GM18867 (cell line): ENCODE results near the gene ADGRL3.
"Not testable (repeated sequence)": the region's sequence is repeated elsewhere in the genome, so short reads cannot be mapped to it uniquely, and the experiment has no call there.

Experiments
- ATAC-seq: cut with Tn5 transposase; IDR thresholded peaks from one replicate; pipeline ENCODE4 v1.9.1; 2021; ENCODE audit warnings: mild to moderate bottlenecking, moderate library complexity; ENCODE audit not compliant: unreplicated experiment

ADGRL3 gene

DNA sequence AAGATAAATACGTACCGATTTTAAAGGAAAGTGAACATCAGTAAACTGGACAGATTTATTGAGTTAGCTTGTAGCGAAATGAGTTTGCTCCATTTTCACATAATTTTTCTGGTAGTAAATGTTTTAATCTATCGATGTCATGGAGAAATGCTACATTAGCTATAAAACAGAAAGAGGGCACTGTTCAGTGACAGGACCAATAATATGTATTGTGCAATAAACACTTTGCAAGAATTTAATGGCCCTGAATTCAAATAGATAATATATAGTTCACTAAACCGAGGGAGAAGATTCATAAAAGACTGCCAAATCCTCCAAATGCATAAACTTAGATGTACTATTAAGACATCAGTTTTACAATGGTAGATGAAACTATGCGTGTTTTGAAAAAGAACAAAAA, 516.3 kb downstream of the ADGRL3 start:
- no peak for ATAC-seq

DNA sequence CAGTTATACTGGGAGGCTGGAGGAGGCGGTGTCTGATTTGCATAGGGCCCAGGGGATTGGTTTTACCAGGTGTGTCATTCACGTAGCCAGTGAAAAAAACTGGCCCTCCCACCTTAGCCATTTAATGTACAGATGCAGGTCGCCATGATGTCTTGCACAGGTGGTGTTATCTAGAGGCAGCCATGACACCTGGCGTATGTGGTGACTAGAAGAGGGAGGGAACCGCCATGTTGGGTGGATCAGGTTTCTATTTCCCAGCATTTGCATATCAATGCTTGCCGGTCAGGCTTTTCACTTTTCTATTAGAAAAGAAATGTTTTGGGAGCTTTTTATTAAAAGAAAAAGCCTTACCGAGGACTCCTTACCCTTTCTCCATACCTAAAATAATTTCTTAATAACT, 523.4 kb downstream of the ADGRL3 start:
- no peak for ATAC-seq

DNA sequence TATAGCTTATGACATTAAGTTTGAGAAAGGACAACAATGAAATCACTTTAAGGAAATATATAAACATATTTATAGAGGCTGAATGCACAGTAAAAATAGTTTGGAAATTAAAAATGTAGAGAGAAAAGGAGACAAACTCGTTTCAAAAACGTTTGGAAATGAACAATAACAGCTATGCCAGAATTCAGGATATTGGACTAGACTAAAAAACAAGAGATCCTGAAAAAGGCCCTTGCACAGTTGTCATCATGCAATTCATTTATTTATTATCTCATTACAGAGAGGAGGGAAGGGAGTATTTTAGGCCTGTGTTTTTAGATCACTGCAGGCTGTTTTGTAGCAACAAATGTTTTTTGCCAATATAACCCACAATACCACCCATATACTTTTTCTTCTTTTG, 527.2 kb downstream of the ADGRL3 start:
- ATAC-seq, result no peak

DNA sequence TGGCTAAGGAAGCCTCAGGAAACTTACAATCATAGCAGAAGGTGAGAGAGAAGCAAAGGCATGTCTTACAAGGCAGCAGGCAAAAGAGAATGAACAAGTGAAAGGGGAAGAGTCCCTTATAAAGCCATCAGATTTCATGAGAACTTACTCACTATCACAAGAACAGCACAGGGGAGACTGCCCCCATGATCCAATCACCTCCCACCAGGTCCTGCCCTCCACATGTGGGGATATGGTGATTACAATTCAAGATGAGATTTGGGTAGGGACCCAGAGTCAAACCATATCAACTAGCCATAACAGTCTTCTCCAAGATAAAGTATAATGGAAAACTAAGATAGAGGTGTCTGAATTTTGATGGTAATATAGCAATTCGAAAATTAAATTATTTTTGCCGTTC, 534.3 kb downstream of the ADGRL3 start:
- no peak for ATAC-seq

DNA sequence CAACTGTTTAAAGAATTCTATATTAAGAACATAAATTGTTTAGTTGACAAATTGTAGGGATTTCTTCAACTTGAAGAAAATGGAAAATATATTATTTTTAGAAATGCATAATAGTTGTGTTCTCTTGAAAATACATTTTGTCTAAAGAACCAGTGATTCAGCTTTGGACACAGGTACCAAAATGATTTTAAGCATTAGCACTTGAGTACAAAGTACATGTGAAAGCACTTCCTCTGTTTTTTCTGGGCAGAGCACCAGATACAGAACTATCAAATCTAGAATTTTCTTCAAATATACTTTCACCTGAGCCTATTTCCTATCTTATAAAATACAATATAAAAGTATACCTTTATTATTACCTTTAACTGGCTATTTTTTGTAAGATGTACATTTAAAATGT, 539.8 kb downstream of the ADGRL3 start:
- ATAC-seq, result no peak

DNA sequence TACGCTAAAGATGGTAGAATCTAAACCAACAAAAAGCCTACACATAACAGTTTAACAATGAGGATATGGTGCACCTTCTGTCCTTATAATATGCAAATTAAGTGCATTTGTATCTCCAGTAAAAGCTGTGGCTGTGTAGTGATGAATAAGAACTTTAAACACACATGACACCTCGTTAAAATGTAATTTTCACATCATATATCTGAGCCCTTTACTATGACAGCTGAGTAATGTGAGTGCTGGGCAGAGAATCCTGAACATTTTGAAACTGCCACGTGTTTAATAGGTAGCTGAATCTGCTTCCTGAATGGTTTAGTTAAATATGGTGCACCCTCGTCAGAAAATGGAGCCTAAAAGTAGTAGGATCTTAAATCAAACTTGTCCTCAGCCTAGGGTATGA, 540.8 kb downstream of the ADGRL3 start:
- no peak for ATAC-seq

DNA sequence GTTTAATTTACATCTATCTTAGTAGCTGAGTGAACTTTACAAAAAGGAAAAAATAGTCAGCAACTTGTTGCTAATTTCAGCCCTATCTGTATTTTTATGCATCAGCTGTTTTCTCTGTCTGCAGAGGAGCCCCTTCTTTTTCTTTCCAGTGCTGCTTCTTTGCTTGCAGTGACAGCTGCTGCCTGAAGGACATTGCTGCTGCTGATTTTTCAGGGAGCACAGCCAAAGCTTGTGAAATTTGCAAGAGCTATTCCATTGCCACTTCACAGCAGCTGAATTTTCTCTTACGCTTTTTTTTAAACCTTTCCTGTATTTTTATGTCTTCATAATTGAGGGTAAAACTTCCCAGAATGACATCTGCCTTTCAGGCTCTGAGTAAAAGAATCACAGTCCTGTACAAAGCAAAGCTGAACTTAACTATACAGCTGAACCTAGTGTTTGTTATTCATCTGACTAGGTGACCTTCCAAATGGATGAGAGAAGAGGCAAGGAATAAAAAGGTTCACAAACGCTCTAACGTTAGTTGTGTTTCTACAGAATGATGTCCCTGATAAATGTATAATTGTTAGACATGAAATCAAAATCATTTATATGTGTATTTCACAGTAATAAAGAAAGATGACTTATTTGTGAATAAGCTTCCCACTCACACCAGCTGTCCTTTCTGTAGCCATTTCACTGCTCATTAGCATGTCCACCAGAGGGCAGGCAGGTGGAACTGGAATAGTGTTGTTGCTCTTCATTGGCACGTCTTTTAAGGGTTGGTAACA, 541.4 kb downstream of the ADGRL3 start:
- ATAC-seq, result no peak

DNA sequence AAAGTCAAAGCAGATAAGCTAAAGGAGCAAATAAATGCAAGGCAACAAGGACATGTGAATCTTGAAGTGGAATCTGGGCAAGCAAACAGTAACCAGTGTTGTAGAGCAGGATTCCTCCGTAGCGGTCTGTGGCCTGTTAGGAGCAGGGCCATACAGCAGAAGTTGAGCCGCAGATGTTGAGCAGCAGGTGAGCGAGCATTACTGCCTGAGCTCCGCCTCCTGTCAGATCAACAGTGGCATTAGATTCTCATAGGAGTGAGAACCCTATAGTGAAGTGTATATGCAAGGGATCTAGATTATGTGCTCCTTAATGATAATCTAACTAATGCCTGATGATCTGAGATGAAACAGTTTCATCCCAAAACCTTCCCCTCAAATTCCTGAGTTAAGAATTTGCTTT, 550.7 kb downstream of the ADGRL3 start:
- no peak for ATAC-seq

DNA sequence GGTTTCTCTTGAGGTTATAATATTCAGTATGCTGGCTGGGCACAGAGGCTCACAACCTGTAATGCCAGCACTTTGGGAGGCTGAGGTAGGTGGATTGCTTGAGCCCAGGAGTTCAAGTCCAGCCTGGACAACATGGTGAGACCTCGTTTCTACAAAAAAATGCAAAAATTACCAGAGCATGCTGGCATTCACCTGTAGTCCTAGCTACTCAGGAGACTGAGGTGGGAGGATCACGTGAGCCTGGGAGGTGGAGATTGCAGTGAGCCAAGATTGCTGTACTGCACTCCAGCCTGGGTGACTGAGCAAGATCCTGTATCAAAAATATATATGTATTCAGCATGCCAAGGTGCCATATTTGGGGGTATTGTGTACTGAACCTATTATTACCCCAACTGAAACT, 552.5 kb downstream of the ADGRL3 start:
- ATAC-seq, result no peak

DNA sequence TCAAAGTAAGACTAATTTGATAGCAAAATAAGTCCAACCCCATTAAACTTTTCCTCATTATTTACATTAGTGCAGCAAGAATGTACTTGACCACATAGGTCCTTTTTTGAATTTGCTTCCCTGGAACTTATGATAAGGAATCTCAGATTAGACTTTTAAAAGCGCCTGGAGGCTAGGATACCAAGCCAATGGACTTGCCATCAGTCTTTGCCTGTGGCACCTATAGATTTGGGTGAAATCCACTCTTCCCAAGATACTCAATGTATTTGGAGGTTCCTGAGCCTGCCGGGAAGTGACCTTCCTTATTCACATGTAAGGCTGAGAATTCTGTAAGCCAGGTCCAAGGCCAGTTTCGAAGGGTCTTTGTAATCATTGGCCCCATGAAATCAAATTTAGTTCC, 553.6 kb downstream of the ADGRL3 start:
- no peak for ATAC-seq

DNA sequence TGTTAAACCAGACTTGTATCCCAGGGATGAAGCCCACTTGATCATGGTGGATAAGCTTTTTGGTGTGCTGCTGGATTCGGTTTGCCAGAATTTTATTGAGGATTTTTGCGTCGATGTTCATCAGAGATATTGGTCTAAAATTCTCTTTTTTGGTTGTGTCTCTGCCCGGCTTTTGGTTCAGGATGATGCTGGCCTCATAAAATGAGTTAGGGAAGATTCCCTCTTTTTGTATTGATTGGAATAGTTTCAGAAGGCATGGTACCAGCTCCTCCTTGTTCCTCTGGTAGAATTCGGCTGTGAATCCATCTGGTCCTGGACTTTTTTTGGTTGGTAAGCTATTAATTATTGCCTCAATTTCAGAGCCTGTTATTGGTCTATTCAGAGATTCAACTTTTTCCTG, 556.8 kb downstream of the ADGRL3 start:
- not testable (repeated sequence) for ATAC-seq

DNA sequence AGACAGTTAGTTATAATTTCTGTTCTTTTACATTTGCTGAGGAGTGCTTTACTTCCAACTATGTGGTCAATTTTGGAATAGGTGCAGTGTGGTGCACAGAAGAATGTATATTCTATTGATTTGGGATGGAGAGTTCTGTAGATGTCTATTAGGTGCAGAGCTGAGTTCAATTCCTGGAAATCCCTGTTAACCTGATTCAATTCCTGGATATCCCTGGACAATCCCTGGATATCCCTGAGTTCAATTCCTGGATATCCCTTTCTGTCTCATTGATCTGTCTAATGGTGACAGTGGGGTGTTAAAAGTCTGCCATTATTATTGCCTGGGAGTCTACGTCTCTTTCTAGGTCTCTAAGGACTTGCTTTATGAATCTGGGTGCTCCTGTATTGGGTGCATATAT, 557.9 kb downstream of the ADGRL3 start:
- not testable (repeated sequence) for ATAC-seq

DNA sequence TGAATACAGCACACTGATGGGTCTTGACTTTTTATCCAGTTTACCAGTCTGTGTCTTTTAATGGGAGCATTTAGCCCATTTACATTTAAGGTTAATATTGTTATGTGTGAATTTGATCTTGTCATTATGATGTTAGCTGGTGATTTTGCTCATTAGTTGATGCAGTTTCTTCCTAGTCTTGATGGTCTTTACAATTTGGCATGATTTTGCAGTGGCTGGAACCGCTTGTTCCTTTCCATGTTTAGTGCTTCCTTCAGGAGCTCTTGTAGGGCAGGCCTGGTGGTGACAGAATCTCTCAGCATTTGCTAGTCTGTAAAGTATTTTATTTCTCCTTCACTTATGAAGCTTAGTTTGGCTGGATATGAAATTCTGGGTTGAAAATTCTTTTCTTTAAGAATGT, 558.5 kb downstream of the ADGRL3 start:
- not testable (repeated sequence) for ATAC-seq

DNA sequence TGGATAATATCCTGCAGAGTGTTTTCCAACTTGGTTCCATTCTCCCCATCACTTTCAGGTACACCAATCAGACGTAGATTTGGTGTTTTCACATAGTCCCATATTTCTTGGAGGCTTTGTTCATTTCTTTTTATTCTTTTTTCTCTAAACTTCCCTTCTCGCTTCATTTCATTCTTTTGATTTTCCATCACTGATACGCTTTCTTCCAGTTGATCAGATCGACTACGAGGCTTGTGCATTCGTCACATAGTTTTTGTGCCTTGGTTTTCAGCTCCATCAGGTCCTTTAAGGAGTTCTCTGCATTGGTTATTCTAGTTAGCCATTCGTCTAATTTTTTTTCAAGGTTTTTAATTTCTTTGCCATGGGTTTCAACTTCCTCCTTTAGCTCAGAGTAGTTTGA, 559.1 kb downstream of the ADGRL3 start:
- ATAC-seq, result not testable (repeated sequence)

DNA sequence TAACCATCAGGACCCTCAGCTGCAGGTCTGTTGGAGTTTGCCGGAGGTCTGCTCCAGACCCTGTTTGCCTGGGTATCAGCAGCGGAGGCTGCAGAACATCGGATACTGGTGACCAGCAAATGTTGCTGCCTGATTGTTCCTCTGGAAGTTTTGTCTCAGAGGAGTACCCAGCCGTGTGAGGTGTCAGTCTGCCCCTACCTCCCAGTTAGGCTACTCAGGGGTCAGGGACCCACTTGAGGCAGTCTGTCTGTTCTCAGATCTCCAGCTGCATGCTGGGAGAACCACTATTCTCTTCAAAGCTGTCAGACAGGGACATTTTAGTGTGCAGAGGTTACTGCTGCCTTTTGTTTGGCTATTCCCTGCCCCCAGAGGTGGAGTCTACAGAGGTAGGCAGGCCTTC, 559.8 kb downstream of the ADGRL3 start:
- not testable (repeated sequence) for ATAC-seq

DNA sequence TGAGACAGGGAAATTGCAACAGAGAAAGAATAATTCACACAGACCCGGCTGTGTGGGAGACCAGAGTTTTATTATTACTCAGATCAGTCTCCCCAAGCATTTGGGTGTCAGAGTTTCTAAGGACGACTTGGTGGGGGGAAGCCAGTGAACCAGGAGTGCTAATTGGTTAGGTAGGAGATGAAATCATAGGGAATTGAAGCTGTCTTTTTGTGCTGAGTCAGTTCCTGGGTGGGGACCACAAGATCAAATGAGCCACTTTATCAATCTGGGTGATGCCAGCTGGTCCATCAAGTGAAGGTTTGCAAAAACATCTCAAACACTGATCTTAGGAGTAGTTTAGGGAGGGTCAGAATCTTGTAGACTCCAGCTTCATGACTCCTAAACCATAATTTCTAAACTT, 560.7 kb downstream of the ADGRL3 start:
- ATAC-seq, result no peak

DNA sequence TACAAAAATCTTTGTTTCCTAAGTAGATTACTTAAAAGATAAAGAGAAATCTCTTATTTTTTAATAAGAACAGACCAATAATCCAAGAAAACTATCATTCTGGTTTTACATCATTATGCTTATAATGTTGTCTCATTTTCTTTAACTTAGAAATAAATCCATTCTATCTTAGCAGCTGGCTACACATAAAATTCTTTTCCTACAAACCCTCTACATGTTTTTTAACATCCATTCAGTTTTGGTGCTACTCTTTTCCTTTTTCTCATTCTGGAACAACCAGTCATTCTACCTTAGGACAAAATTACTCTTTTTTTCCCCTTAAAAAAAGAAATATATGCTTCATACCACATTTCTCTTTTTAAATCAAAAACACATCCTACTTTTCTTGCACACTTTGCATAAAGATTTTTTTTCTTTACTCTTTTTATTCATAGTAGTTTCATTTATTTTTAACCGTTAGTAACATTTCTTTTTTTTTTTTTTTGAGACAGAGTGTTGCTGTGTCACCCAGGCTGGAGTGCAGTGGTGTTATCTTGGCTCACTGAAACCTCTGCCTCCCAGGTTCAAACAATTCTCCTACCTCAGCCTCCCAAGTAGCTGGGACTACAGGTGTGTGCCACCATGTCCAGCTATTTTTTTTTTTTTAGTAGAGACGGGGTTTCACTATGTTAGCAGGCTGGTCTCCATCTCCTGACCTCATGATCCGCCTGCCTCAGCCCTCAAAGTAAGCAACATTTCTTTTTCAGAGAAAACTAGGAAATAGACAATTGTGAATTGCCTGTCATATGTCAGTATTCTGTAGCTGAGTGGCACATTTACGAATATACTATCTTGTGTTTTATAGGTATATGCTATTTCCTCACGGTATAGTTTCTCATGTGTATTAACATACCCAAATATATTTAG, 562.8 kb downstream of the ADGRL3 start:
- no peak for ATAC-seq

DNA sequence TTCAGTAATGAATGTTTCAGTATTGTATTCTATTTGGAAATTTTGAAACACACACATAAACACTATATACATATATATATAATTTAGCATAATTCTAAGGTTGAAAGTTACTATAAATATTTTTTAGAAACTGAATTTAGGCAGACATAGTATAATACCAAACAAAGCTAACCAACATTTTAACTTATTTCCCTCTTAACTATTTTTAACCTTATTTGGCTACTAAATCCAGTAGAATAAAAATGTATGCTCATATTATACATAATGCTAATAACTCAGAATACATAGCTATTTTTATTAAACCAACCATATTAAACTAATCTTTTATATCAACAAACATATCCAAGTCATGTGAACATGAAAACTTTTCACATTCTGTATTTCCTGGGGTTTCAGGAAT, 563.6 kb downstream of the ADGRL3 start:
- ATAC-seq, result no peak

DNA sequence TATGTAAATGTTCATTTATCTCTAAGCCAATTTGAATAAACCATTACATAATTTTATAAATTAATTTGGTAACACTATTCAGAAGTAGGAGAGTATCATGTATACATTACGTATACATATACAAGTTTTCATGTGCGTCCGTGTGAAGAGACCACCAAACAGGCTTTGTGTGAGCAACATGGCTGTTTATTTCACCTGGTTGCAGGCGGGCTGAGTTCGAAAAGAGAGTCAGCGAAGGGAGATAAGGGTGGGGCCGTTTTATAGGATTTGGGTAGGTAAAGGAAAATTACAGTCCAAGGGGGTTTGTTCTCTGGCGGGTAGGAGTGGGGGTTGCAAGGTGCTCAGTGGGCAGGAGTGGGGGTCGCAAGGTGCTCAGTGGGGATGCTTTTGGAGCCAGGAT, 564.0 kb downstream of the ADGRL3 start:
- not testable (repeated sequence) for ATAC-seq

DNA sequence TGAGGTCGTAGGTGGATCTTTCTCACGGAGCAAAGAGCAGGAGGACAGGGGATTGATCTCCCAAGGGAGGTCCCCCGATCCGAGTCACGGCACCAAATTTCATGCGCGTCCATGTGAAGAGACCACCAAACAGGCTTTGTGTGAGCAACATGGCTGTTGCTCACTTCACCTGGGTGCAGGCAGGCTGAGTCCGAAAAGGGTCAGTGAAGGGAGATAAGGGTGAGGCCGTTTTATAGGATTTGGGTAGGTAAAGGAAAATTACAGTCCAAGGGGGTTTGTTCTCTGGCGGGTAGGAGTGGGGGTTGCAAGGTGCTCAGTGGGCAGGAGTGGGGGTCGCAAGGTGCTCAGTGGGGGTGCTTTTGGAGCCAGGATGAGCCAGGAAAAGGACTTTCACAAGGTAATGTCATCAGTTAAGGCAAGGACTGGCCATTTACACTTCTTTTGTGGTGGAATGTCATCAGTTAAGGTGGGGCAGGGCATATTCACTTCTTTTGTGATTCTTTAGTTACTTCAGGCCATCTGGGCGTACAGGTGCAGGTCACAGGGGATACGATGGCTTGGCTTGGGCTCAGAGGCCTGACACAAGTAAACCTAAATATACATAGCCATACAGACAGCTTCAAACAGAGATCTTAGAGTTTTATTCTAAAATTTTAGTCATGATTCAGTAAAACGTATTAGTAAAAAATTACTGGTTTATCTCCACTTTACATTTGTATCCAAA, 569.5 kb downstream of the ADGRL3 start:
- not testable (repeated sequence) for ATAC-seq

DNA sequence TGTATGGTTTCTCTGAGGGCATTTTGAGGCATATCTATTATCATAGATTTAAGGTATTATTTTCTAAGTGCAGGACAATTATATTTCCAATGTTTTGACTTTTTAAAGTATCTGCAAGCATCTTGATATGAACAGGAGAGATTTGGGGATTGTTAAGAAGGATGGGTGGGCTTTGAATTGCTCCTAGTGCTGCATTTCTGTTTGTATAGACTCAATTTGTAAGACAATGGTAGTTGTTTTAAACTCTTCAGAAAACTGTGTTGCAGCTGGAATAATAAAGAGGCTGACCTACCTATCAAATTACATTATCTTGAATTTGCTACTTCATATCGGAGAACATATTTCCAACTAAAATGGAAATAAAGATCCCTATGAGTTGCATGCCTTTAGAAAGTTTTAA, 570.3 kb downstream of the ADGRL3 start:
- no peak for ATAC-seq
